Neuronal stem cell (in vitro differentiated cells): ENCODE results near the gene PDCD5.

Experiments used
- DNase-seq: peaks from one replicate; pipeline ENCODE4 v3.0.0-alpha.2; 2013; ENCODE audit warnings: low spot score
- H2AFZ ChIP-seq: one replicate; pipeline ENCODE4 v1.6.1; 2013; ENCODE audit warnings: mild to moderate bottlenecking, low read length, inconsistent platforms
- H2AK5ac ChIP-seq: 2 replicates; pipeline ENCODE4 v1.6.1; 2013; ENCODE audit warnings: low read depth, mild to moderate bottlenecking, inconsistent platforms, low read length, moderate library complexity, mixed read lengths
- H2BK120ac ChIP-seq: 2 replicates; pipeline ENCODE4 v1.6.1; 2013; ENCODE audit warnings: low read depth, mild to moderate bottlenecking, inconsistent platforms, low read length, moderate library complexity, mixed read lengths
- H2BK12ac ChIP-seq: one replicate; pipeline ENCODE4 v1.6.1; 2013; ENCODE audit warnings: low read length, inconsistent platforms
- H2BK15ac ChIP-seq: 2 replicates; pipeline ENCODE4 v1.6.1; 2013; ENCODE audit warnings: mild to moderate bottlenecking, low read length, inconsistent platforms, mixed read lengths
- H2BK5ac ChIP-seq: one replicate; pipeline ENCODE4 v1.6.1; 2013; ENCODE audit warnings: inconsistent platforms, mild to moderate bottlenecking, low read length, moderate library complexity
- H3K14ac ChIP-seq: one replicate; pipeline ENCODE4 v1.6.1; 2013; ENCODE audit warnings: low read length, inconsistent platforms
- H3K18ac ChIP-seq: 2 replicates; pipeline ENCODE4 v1.6.1; 2013; ENCODE audit warnings: low read length, inconsistent platforms
- H3K23ac ChIP-seq: 2 replicates; pipeline ENCODE4 v1.6.1; 2013; ENCODE audit warnings: low read depth, mild to moderate bottlenecking, mixed read lengths, low read length, inconsistent platforms; ENCODE audit not compliant: poor library complexity
- H3K27ac ChIP-seq: replicated peaks from 3 replicates; pipeline ENCODE4 v1.5.1; 2013; ENCODE audit warnings: low read length, inconsistent platforms
- H3K27me3 ChIP-seq, 3 experiments: 2 replicates each; pipeline ENCODE4 v1.6.1; 2013; ENCODE audit warnings: low read length in 3 of 3, mild to moderate bottlenecking in 2 of 3, inconsistent platforms in 1 of 3, low read depth in 1 of 3, mixed read lengths in 1 of 3, moderate library complexity in 1 of 3; ENCODE audit not compliant: control insufficient read depth in 3 of 3, insufficient read depth in 3 of 3
- H3K36me3 ChIP-seq, 2 donors: replicated peaks in 1 of 2; 2 replicates each; pipeline ENCODE4 v1.6.1; 2013; ENCODE audit warnings: low read length in 2 of 2; ENCODE audit not compliant: control insufficient read depth in 2 of 2, insufficient read depth in 2 of 2
- H3K4ac ChIP-seq: 2 replicates; pipeline ENCODE4 v1.6.1; 2013; ENCODE audit warnings: inconsistent platforms, mild to moderate bottlenecking, low read length, moderate library complexity
- H3K4me1 ChIP-seq, 2 donors: 1 replicate in 1 of 2; 2 replicates in 1 of 2; pipeline ENCODE4 v1.6.1; 2013; ENCODE audit warnings: low read length in 2 of 2, low read depth in 1 of 2; ENCODE audit not compliant: control insufficient read depth in 2 of 2, insufficient read depth in 1 of 2
- H3K4me2 ChIP-seq: one replicate; pipeline ENCODE4 v1.6.1; 2013; ENCODE audit warnings: mild to moderate bottlenecking, low read length, inconsistent platforms; ENCODE audit not compliant: insufficient read depth, poor library complexity, severe bottlenecking
- H3K4me3 ChIP-seq, 2 donors: 2 replicates each; pipeline ENCODE4 v1.5.1; 2013; ENCODE audit warnings: low read length in 2 of 2, mild to moderate bottlenecking in 2 of 2, inconsistent platforms in 1 of 2, moderate library complexity in 1 of 2
- H3K79me1 ChIP-seq: one replicate; pipeline ENCODE4 v1.6.1; 2013; ENCODE audit warnings: low read depth, mild to moderate bottlenecking, inconsistent platforms, low read length, moderate library complexity
- H3K9ac ChIP-seq: one replicate; pipeline ENCODE4 v1.6.1; 2013; ENCODE audit warnings: mild to moderate bottlenecking, low read depth, low read length, inconsistent platforms; ENCODE audit not compliant: poor library complexity
- H3K9me3 ChIP-seq, 2 donors: replicated peaks in 1 of 2; 2 replicates each; pipeline versions ENCODE3 to v1.6.1; 2013; ENCODE audit warnings: low read length in 2 of 2, mild to moderate bottlenecking in 2 of 2, inconsistent platforms in 1 of 2, low read depth in 1 of 2, mixed read lengths in 1 of 2, moderate library complexity in 1 of 2; ENCODE audit not compliant: control insufficient read depth in 2 of 2, insufficient read depth in 1 of 2
- H4K8ac ChIP-seq: one replicate; pipeline ENCODE4 v1.6.1; 2013; ENCODE audit warnings: low read depth, mild to moderate bottlenecking, inconsistent platforms, low read length, moderate library complexity
- H4K91ac ChIP-seq: one replicate; pipeline ENCODE4 v1.6.1; 2013; ENCODE audit warnings: low read length, low read depth, mild to moderate bottlenecking, inconsistent platforms; ENCODE audit not compliant: poor library complexity
- WGBS, 2 donors: extraction: QIAGEN DNeasy Blood & Tissue Kit; methylation state at CpG; one replicate each; pipeline ENCODE4 v1.1.7; 2013; ENCODE audit warnings: missing lambda C conversion rate in 2 of 2, mixed read lengths in 1 of 2; ENCODE audit not compliant: insufficient read length in 2 of 2, insufficient replicate concordance in 1 of 2; ENCODE audit errors: extremely low coverage in 2 of 2; 5-methylcytosine and 5-hydroxymethylcytosine counted together

The PDCD5 gene

GRCh38 chr19:32563761-32564160, 17.2 kb upstream of the PDCD5 start:
- Histone ChIP-seq H3K9me3 (no peaks in the 10 kb centered on the region), H4K8ac (no peak overlapping the region), H2BK120ac (no peak overlapping the region), H2BK15ac (no peak overlapping the region), H3K27ac (no peak overlapping the region), H2AFZ (no peak overlapping the region), H2BK12ac (no peak overlapping the region), H3K4me1 (peaks cover 0 to 1% of the 10 kb centered on the region in 2 donors), H3K4me3 (no peak overlapping the region), H3K27me3 (peaks cover 0 to 3% (median 0%) of the 10 kb centered on the region in 3 experiments), H4K91ac (no peak overlapping the region), H3K23ac (no peak overlapping the region), H3K36me3 (no peaks in the 10 kb centered on the region), H3K14ac (no peak overlapping the region), H3K18ac (no peak overlapping the region), H2BK5ac (no peak overlapping the region), H2AK5ac (no peak overlapping the region), H3K9ac (no peak overlapping the region), H3K4me2 (no peak overlapping the region), H3K4ac (no peak overlapping the region), H3K79me1 (no peaks in the 10 kb centered on the region)
- DNase-seq: no peak
- WGBS, 2 donors: no CpG with 5 or more reads among the region's 9 CpGs

GRCh38 chr19:32566246-32566830, 14.7 kb upstream of the PDCD5 start:
- Histone ChIP-seq H4K91ac (no peak overlapping the region), H3K36me3 (no peaks in the 10 kb centered on the region), H3K79me1 (no peaks in the 10 kb centered on the region), H2AFZ (no peak overlapping the region), H3K4me2 (no peak overlapping the region), H3K4me1 (no peaks in the 10 kb centered on the region), H2AK5ac (no peak overlapping the region), H3K27me3 (peaks cover 0 to 3% (median 0%) of the 10 kb centered on the region in 3 experiments), H2BK120ac (no peak overlapping the region), H3K9me3 (no peaks in the 10 kb centered on the region), H3K4ac (no peak overlapping the region), H2BK12ac (no peak overlapping the region), H4K8ac (no peak overlapping the region), H2BK5ac (no peak overlapping the region), H3K23ac (no peak overlapping the region), H3K18ac (no peak overlapping the region), H2BK15ac (no peak overlapping the region), H3K9ac (no peak overlapping the region), H3K27ac (no peak overlapping the region), H3K4me3 (no peak overlapping the region), H3K14ac (no peak overlapping the region)
- WGBS, 2 donors: no CpG with 5 or more reads among the region's 5 CpGs
- DNase-seq: no peak

- no peak overlapping the region for H3K14ac ChIP-seq
- H3K79me1 ChIP-seq: no peaks in the 10 kb centered on the region
- peaks cover 0 to 3% (median 0%) of the 10 kb centered on the region in 3 experiments for H3K27me3 ChIP-seq
- H3K4me1 ChIP-seq: no peaks in the 10 kb centered on the region
- no peak overlapping the region for H4K91ac ChIP-seq
- H3K23ac ChIP-seq: no peak overlapping the region
- no peak overlapping the region for H2BK120ac ChIP-seq
- H3K4me2 ChIP-seq: no peak overlapping the region
- no peak overlapping the region for H3K4ac ChIP-seq
- DNase-seq: no peak
- H3K4me3 ChIP-seq: no peak overlapping the region
- H2BK12ac ChIP-seq: no peak overlapping the region
- H2AK5ac ChIP-seq: no peak overlapping the region
- H3K9me3 ChIP-seq: no peaks in the 10 kb centered on the region
- H3K18ac ChIP-seq: no peak overlapping the region
- H2BK5ac ChIP-seq: no peak overlapping the region
- no peak overlapping the region for H2BK15ac ChIP-seq
- H3K9ac ChIP-seq: no peak overlapping the region
- H3K27ac ChIP-seq: no peak overlapping the region
- WGBS, 2 donors: no CpG with 5 or more reads among the region's 9 CpGs
- no peak overlapping the region for H4K8ac ChIP-seq
- no peak overlapping the region for H2AFZ ChIP-seq
- H3K36me3 ChIP-seq: no peaks in the 10 kb centered on the region
Observed at GRCh38 chr19:32567486-32567885, 13.5 kb upstream of the PDCD5 start.

- no peak overlapping the region for H4K91ac ChIP-seq
- no peak overlapping the region for H3K9ac ChIP-seq
- no peak overlapping the region for H3K23ac ChIP-seq
- no peak overlapping the region for H3K14ac ChIP-seq
- no peak overlapping the region for H2BK120ac ChIP-seq
- H3K27me3 ChIP-seq: peaks cover 0 to 3% (median 0%) of the 10 kb centered on the region in 3 experiments
- no peak overlapping the region for H2BK15ac ChIP-seq
- no CpG with 5 or more reads among the region's 15 CpGs for WGBS, 2 donors
- peak; percentile 58 for DNase-seq
- no peaks in the 10 kb centered on the region for H3K9me3 ChIP-seq
- no peak overlapping the region for H3K4me3 ChIP-seq
- no peak overlapping the region for H4K8ac ChIP-seq
- no peak overlapping the region for H2AK5ac ChIP-seq
- H3K18ac ChIP-seq: no peak overlapping the region
- no peaks in the 10 kb centered on the region for H3K79me1 ChIP-seq
- no peak overlapping the region for H2BK12ac ChIP-seq
- no peak overlapping the region for H3K27ac ChIP-seq
- no peak overlapping the region for H2BK5ac ChIP-seq
- no peak overlapping the region for H3K4me2 ChIP-seq
- H3K4me1 ChIP-seq: no peaks in the 10 kb centered on the region
- peak overlapping the region; percentile 24 for H2AFZ ChIP-seq
- no peak overlapping the region for H3K4ac ChIP-seq
- no peaks in the 10 kb centered on the region for H3K36me3 ChIP-seq
Observed at GRCh38 chr19:32570081-32570785, 10.8 kb upstream of the PDCD5 start.
